Adrenal gland (tissue), 12 donors: Measurements from ENCODE around the gene PFKFB2. TPM values are rescaled to one million over a fixed set of nuclear protein-coding genes. Genes with fewer than 3 reads are reported as not detected.

Experiments
- DNase-seq, 7 donors: peaks; one replicate each; pipeline ENCODE4 v3.0.0-alpha.2; 2019 to 2020
- H3K27ac ChIP-seq, 5 donors: fragments of 200-600 bp; sonication (generic) in 4 of 5; 1 replicate in 3 of 5; 2 replicates in 2 of 5; pipeline versions ENCODE4 v1.5.1 to v1.8.0; 2016 to 2020; ENCODE audit warnings: mild to moderate bottlenecking in 1 of 5
- H3K27me3 ChIP-seq: fragments of 200-600 bp; 2 replicates; pipeline ENCODE4 v1.8.0; 2021
- H3K36me3 ChIP-seq, 2 donors: fragments of 200-600 bp; replicated peaks in 1 of 2; 1 replicate in 1 of 2; 2 replicates in 1 of 2; pipeline versions ENCODE4 v1.5.1 to v1.8.0; 2018 to 2022
- H3K4me1 ChIP-seq, 2 donors: fragments of 200-600 bp; replicated peaks in 1 of 2; 1 replicate in 1 of 2; 2 replicates in 1 of 2; pipeline versions ENCODE4 v1.5.1 to v1.8.0; 2018 to 2021
- H3K4me3 ChIP-seq, 4 donors: fragments of 200-600 bp; sonication (generic) in 3 of 4; one replicate each; pipeline ENCODE4 v1.5.1; 2016 to 2018
- H3K9me3 ChIP-seq, 3 donors: fragments of 200-600 bp; sonication (generic) in 1 of 3; replicated peaks in 1 of 3; 1 replicate in 2 of 3; 2 replicates in 1 of 3; pipeline versions ENCODE4 v1.5.1 to v1.8.0; 2016 to 2021
- POLR2A ChIP-seq, 2 donors: fragments of 450-650 bp; IDR thresholded peaks; one replicate each; pipeline ENCODE4 v1.6.1; 2017; ENCODE audit warnings: antibody characterized with exemption in 2 of 2, mild to moderate bottlenecking in 2 of 2, moderate library complexity in 1 of 2
- WGBS, 4 donors: extraction: QIAGEN DNeasy Blood & Tissue Kit in 2 of 4; methylation state at CpG; one replicate each; pipeline versions ENCODE4 v1.1.5 to v1.1.7; 2013 to 2017; 5-methylcytosine and 5-hydroxymethylcytosine counted together
- intact Hi-C, 2 donors: fragments of 100-400 bp; cut with DNase I; formaldehyde crosslinking; loops; one replicate each; pipeline versions ENCODE4 v1.14.1 to v1.15.0; 2022 to 2023
- polyA plus RNA-seq, 3 donors: library from polyadenylated mRNA; stranded (reverse); fragments of 200-250 nt in 2 of 3; fragments of 350-450 nt in 1 of 3; fragmentation: Illumina TruSeq in 1 of 3; extraction: RNeasy Lipid Tissue Mini Kit (QIAGEN cat#74804) in 1 of 3; gene quantifications; one replicate each; pipeline ENCODE4 v1.2.3, GENCODE V29; 2013 to 2014
- total RNA-seq, 9 donors: library from RNA; depleted of rRNA in 4 of 9; stranded (reverse); fragments of >200 nt in 4 of 9; fragments of 120-200 nt in 1 of 9; fragmentation: NEBNext Ultra II Directional in 1 of 9; extraction: Animal tissue kit (Norgen Biotek cat#: 25700) in 1 of 9; gene quantifications; one replicate each; pipeline versions ENCODE4 v1.1.0 to v1.2.4, GENCODE V29; 2013 to 2023
- TF ChIP-seq, protein P1 (sequence below), 6 experiments: fragments of 450-650 bp in 4 of 6; fragments of 200-600 bp in 2 of 6; sonication (generic) in 1 of 6; IDR thresholded peaks; 1 replicate in 5 of 6; 2 replicates in 1 of 6; pipeline versions ENCODE4 v1.5.1 to v1.8.0; 2016 to 2021; ENCODE audit warnings: antibody characterized with exemption in 6 of 6, mild to moderate bottlenecking in 2 of 6, moderate library complexity in 1 of 6
- donor health status: healthy with polysubstance abuse.
- donor health status: Bipolar disorder and iron deficiency.
- donor health status: DM: yes; HTN: yes; CAD: no.
- donor health status: DM: no; HTN: no; CAD: no.
- donor health status: DM: no; HTN: no; CAD: no.
- donor health status: DM: yes; HTN: yes; CAD: no.

The PFKFB2 gene
- total and polyA plus RNA-seq, 12 donors, result 3.9 to 25.8 (median 13.5) TPM

- no peak overlapping the region for H3K4me3 ChIP-seq
- no peaks in the 10 kb centered on the region for H3K4me1 ChIP-seq
- 82 to 84% (median 83%) methylated on average over 3 of the region's 3 CpGs for WGBS, 4 donors
- H3K9me3 ChIP-seq, result no peaks in the 10 kb centered on the region
- TF ChIP-seq POLR2A (IDR thresholded peaks at IDR 0.05), result no peak
- TF ChIP-seq, protein P1, sequence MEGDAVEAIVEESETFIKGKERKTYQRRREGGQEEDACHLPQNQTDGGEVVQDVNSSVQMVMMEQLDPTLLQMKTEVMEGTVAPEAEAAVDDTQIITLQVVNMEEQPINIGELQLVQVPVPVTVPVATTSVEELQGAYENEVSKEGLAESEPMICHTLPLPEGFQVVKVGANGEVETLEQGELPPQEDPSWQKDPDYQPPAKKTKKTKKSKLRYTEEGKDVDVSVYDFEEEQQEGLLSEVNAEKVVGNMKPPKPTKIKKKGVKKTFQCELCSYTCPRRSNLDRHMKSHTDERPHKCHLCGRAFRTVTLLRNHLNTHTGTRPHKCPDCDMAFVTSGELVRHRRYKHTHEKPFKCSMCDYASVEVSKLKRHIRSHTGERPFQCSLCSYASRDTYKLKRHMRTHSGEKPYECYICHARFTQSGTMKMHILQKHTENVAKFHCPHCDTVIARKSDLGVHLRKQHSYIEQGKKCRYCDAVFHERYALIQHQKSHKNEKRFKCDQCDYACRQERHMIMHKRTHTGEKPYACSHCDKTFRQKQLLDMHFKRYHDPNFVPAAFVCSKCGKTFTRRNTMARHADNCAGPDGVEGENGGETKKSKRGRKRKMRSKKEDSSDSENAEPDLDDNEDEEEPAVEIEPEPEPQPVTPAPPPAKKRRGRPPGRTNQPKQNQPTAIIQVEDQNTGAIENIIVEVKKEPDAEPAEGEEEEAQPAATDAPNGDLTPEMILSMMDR (IDR thresholded peaks at IDR 0.05), result no peak
- H3K27me3 ChIP-seq, result no peaks in the 10 kb centered on the region
- H3K36me3 ChIP-seq, result no peaks in the 10 kb centered on the region
- DNase-seq, result no peak
- intact Hi-C loops, result no loop called here
- H3K27ac ChIP-seq, result peak overlapping the region in 1 of 5 donors; percentile 14
Measured at GRCh38 chr1:207006914-207007313, 46.2 kb upstream of the PFKFB2 start.

DNA sequence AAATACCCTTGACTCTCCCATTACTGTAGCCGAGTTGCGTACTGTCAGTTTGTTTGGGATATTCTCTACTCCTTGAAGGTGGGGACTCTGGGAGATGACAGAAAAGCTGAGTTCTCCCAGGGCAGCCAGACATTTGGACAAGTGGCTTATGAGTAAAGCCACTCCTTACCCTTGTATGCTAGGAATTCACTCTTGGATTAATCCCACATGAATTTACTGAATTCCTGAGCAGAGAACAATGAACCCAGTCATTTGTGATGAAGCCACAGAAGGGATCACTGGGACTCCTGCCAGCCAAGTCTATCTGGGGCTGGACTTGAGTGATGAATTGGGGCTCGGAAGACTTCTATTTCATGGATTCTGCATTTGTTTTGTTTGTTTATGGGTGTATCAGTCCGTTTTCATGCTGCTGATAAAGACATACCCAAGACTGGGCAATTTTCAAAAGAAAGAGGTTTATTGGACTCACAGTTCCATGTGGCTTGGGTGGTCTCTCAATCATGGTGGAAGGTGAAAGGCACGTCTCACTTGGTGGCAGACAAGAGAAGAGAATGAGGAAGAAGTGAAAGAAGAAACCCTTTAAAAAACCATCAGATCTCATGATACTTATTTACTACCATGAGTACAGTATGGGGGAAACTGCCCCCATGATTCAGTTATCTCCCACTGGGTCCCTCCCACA, 45.6 kb upstream of the PFKFB2 start:
- TF ChIP-seq, protein P1 (IDR thresholded peaks at IDR 0.05), result no peak
- intact Hi-C loops, result no loop called here
- Histone ChIP-seq H3K4me1 (no peaks in the 10 kb centered on the region), H3K4me3 (no peak overlapping the region), H3K36me3 (no peaks in the 10 kb centered on the region), H3K27me3 (no peaks in the 10 kb centered on the region), H3K9me3 (no peaks in the 10 kb centered on the region), H3K27ac (peak overlapping the region in 1 of 5 donors; percentile 14)
- 70 to 82% (median 77%) methylated on average over 5 of the region's 5 CpGs for WGBS, 4 donors
- DNase-seq, result peak in 2 of 7 donors; percentile 22 to 44

DNA sequence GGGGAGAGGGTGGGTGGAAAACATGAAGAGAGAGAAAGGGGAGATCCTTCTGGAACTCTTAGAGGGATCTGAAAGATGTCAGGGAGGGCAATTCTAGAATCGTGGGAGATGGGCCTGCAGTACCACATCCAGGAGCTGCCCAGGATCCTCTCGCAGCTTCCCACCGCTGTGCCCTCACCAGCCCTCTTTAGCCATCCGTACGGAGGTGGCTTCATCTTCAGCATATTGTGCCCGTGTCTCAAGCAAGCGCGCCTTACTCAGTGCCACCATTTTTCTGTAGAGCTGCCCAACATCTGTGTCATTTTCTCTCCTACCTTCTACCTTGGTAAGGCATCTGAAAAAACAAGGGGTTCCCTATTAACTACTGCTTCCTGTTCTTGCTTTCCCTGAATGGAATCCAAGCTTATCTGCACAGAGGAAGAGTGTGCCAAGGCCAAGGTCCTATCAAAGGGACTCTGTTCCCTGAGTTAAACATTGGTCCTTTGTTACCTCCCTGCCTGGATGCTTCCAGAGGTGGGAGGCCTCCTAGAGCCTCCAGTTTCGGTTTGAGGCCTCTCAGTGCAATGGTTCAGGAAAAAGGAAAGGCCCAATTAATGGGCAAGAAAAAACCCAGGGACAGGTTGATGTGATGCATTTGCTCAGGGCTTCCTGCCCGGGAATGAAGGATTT, 43.8 kb upstream of the PFKFB2 start:
- Histone ChIP-seq H3K4me3 (no peak overlapping the region), H3K36me3 (no peaks in the 10 kb centered on the region), H3K4me1 (no peaks in the 10 kb centered on the region), H3K27me3 (no peaks in the 10 kb centered on the region), H3K9me3 (no peaks in the 10 kb centered on the region), H3K27ac (no peak overlapping the region)
- no peak for DNase-seq
- intact Hi-C loops, result no loop called here
- no peak for TF ChIP-seq POLR2A (IDR thresholded peaks at IDR 0.05)
- TF ChIP-seq, protein P1 (IDR thresholded peaks at IDR 0.05), result no peak
- 89 to 94% (median 91%) methylated on average over 10 of the region's 10 CpGs for WGBS, 4 donors

- no peaks in the 10 kb centered on the region for H3K4me1 ChIP-seq
- H3K27ac ChIP-seq, result no peak overlapping the region
- intact Hi-C loops, result no loop called here
- no peaks in the 10 kb centered on the region for H3K9me3 ChIP-seq
- H3K4me3 ChIP-seq, result no peak overlapping the region
- no peaks in the 10 kb centered on the region for H3K27me3 ChIP-seq
- WGBS, 4 donors, result 78 to 88% (median 87%) methylated on average over 7 of the region's 7 CpGs
- DNase-seq, result no peak
- H3K36me3 ChIP-seq, result no peaks in the 10 kb centered on the region
- TF ChIP-seq POLR2A (IDR thresholded peaks at IDR 0.05), result no peak
- TF ChIP-seq, protein P1 (IDR thresholded peaks at IDR 0.05), result no peak
Measured at GRCh38 chr1:207009945-207010344, 43.1 kb upstream of the PFKFB2 start.
